ENCODE data around the gene STING1.
"Not testable (repeated sequence)": the region's sequence is repeated elsewhere in the genome, so short reads cannot be mapped to it uniquely, and the experiment has no call there.

Gene STING1

DNA sequence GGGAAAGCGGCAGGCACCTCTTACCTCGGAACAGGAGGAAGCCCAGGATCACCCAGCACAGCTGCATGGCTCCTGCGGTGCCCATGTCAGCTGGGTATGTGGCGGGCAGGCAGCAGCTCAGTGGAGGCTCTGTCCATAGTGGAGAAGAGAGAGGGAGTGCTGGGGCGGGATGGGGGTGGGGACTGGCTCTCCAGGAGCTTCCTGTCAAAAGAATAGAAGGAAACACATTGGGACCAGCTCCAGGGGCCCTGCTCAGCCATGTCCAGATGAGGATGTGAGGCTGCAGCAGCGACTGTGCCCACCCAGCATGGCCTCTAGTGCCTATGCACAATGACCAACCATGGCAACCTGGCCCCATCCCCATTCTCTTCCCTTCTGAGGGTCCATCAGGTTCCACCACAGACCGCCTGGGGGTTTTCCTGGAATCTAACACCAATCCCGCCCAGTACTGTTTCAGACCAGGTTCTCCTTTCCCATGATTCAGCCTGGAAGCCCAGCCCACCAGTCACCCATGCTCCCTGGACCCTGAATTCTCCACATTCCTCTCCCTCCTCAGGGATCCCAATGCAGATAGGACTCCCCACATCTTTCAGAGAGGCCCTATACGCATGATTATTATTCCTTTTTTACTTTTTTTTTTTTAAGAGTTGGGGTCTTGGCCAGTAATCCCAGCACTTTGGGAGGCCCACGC is 19.8 kb downstream of the STING1 start, which contains the start of gene ECSCR:
Gene ECSCR, minus strand, starts transcription at position 158 of the 691 bp plus-strand sequence. Its CDS starts 73 bp downstream, at position 85.
- no peak for DNase-seq (ENCODE audit: low read depth)

DNA sequence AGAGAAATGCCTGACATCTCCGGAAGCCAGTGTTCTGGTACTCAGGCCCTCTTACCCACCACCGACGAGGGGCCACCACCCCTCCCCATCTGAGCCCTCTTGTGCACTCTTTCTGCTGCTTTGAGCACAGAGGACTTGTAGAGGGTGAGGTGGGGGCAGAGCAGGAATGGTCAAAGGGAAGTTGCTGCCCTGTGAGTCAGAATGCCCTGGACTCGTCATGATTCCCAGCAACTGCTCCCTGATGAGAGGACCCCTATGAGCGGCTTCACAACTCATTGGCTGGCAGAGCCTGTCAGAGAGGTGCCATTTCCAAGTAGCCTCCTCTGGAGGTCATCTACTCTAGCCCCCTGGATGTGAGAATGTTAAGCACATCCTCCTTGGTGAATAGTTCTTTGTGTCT is 20.9 kb downstream of the STING1 start:
- DNase-seq (ENCODE audit: low read depth): no peak

DNA sequence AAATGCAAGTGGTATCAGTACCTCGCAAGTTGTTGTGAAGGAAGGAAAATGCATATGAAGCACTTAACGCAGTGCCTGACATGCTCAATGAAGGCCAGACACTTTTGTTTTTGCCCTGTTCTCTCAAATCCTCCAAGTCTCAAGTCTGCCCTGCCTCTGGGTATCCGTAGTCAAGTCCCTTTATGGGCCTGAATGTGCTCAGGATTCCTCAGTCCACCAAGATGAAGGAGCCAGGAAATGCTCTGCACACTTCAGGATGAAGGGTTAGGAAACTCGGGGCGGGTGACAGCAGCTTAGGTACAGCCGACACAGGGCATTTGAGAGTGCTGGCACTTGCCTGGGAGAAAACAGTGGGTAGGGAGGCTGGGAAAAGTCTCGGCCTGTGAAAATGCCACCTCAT is 21.4 kb downstream of the STING1 start:
- no peak for DNase-seq (ENCODE audit: low read depth)

DNA sequence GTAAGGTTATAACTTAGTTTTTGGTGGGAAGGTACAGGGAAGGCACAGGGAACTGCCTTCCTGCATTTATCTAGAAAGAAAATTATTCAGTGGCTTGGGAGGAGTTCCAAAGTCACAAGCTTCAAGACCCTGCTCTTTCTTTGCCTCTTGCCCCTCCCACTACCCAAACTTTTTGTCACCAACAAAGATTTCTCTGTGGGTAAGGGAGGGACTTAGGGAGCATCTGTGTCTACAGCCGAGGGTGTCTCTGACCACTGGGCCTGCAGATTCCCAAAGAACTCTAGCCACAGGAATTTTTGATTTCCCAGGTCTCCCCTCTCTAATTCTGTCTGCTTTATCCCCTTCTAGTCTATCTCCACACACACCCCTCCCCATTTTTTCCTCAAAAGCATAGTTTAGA is 22.1 kb downstream of the STING1 start:
- no peak for DNase-seq (ENCODE audit: low read depth)

DNA sequence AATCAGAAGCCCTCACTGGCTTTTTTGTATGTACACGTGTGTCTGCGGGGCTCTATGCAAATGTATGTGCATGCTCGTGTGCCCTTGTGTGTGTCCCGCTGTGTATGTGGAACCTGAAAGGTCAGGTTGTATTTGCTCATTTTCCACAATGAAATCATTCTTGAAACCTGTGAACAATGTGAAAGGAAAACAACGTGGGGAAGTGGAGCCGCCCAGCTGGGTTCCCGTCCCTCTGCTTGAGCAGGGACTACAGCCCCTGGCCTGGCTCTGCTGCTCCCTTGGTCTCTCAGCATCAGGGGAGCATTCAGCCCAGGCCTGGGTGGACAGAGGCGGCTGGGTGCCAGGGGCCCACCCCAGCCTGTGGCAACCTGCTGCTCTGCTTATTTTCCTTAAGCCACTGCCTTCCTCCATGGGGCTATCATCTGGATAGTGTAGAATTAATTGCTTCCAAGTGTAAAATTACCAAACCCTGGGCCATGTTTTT is 23.1 kb downstream of the STING1 start:
- no peak for DNase-seq (ENCODE audit: low read depth)

DNA sequence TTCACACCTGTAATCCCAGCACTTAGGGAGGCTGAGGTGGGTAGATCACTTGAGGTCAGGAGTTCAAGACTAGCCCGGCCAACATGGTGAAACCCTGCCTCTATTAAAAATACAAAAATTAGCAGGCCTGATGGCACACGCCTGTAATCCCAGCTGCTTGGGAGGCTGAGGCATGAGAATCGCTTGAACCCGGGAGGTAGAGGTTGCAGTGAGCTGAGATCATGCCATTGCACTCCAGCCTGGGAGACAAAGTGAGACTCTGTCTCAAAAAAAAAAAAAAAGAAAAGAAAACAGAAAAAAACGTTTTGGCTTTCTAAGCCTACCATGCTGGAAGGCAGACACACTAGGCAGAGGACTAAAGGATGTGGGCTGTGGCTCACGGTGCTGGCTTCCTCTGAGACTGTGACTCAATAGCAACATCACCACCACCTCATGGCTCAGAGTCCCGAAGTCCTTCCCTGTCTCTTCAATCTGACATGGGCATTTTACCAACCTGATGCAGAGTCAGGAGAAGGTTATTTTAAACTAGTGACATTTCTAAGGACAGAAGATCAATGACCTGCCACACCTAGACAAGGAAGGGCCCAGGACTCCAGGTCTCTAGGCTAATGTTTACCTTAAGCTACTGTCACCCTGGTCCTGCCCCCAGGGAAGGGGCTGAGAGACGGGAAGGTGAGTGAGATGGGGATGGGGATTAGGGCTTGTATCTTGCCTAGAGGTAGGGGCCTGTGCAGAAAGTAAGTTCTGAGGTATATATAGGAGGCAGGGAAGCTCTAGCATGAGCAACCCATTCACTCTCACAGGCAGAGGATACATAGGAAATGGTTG is 23.8 kb downstream of the STING1 start:
- DNase-seq (ENCODE audit: low read depth): peak; percentile 70

DNA sequence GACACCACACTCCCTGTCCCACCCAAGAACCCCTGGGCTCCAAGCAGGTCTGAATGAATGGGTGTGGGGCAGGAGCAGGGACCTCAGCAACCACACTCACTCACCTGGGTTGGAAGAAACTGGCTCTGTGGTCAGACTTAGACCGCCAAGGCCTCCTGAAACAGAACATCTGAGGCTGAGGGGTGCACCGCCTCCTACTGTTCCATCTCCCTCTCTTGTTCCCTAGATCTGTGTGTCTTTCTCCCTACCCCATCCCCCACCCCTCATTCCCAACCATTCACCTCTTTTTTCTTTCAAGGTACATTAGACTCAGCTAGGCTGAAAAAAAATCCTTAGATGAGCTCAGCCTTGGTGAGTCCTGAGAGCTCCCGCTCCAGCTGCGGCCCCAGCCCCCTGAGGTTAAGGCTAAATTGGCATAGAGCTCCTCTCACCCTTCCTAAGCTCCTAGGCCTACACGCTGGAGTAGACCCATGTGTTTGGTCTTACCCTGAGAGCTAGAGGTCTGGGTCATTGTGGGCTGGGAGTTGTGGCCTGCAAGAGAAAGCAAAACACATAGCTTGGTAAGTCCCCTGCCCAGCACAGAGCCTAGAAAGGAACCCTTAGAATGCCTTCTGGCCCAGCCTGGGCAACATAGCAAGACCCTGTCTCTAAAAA is 24.8 kb downstream of the STING1 start:
- DNase-seq (ENCODE audit: low read depth): no peak

DNA sequence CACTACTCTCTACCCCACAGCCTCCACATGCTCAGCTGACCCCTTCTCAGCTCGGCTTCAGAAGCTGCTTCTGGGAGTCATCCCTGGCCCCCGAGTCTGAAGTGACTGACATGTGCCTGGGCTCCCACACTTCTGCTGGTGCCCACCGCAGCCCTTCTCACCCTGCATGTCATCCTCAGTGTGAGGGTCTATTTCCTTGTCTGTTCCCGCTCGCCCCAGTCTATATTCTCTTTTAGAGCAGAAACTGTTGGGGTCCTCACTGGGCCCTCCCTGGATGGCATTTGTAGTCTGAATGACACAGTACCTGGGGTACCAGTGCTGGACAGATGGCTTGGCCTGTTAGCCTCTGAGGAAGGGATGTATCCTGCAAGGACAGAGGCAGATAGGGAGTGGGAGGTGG is 25.3 kb downstream of the STING1 start:
- DNase-seq (ENCODE audit: low read depth): no peak

DNA sequence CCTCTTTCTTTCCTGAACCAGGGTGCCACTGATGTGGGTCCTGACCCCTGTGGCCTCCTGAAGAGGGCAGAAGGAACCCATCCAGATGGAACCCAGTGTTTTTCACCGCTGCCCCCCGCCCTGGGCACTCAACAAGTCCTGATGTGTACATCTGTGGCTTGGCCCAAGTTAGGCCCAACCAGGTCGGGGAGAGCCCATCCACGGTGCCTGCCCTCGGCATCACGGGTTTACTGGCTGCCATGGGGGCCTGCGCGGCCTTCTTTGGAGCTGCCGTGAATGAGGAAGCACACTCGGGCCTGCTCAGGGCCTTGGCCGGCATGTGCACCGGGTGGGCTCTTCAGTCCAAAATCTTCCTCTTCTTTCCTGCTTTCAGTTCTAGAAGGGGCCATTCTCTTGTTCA is 25.8 kb downstream of the STING1 start:
- DNase-seq (ENCODE audit: low read depth): no peak

DNA sequence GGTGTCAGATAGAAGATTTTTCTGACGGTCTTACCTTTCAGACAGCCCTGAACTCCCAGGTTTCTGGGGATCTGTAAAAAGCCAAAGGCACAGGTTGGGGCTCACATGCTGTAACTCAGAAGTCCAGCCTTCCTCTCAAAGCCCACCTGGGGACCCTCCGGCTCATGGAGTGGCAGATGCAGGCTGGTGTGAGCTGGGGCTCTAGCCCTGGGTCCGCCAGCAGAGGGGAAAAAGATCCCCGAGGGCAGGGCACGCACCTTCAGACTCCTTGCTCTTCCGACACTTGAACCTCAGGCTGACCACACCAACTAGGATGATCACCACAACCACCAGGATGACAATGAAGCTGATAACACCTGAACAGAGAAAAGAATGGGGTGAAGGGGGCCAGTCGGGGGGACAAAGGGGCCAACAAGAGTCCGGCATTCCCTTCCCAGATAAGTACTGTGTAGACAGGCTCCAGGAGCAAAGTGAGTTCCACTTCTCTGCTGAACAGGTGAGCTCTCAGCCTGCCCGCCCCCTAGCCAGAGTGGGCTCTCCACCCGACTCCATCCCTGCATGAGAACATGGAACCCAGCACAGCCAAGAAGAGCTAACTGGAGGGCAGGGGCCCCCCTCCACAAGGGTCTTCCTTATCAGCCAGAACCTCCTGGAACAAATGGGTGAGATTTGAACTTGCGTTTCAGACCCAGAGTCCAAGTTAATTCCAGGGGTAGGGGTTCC is 27.8 kb downstream of the STING1 start:
- no peak for DNase-seq (ENCODE audit: low read depth)

DNA sequence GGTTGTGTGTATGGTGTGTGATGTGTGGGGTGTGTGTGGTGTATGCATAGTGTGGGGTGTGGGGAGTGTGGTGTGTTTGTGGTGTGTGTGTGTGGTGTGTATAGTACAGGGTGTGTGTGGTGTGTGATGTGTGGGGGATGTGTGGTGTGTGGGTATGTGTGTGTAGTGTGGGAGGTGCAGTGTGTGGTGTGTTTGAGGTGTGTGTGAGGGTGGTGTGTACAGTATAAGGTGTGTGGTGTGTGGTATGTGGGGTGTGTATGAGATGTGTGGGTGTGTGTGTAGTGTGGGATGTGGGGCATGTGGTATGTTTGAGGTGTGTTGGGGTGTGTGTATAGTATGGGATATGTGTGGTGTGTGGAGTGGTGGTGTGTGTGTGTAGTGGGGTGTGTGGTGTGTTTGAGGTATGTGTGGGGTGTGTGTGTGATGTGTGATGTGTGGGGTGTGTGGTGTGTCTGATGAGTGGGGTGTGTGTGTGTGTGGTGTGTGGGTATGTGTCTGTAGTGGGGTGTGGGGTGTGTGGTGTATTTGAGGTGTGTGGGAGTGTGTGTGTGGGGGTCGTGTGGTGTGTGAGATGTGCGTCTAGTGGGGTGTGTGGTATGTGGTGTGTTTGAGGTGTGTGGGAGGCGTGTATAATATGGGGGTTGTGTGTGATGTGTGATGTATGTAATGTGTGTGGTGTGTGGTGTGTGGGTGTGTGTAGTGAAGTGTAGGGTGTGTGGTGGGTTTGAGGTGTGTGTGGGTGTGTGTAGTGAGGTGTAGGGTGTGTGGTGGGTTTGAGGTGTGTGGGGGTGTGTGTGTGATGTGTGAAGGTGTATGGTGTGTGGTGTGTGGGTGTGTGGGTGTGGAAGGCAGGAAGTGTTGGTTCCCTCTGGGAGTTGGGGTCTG is 28.6 kb downstream of the STING1 start:
- DNase-seq (ENCODE audit: low read depth): no peak

DNA sequence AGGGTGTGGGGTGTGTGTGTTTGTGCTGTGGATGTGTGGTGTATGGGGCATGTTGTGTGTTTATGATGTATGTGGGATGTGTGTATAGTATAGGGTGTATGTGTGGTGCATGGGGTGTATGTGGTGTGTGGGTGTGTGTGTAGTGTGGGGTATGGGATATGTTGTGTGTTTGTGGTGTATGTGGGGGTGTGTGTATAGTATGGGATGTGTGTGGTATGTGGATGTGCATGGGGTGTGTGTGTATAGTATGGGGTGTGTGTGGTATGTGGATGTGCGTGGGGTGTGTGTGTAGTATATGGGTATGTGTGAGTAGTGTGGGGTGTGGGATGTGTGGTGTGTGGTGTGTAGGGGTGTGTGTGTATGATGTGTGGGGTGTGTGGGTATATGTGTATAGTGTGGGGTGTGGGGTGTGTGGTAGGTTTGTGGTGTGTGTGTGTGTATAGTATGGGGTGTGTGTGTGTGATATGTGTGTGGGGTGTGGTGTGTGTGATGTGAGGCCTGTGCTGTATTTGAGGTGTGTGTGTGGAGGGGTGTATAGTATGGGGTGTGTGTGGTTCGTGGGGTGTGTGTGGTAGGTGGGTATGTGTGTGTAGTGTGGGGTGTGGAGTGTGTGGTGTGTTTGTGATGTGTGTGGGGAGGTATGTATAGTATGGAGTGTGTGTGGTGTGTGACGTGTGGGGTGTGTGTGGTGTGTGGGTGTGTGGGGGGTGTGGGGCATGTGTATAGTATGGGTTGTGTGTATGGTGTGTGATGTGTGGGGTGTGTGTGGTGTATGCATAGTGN is 30.5 kb downstream of the STING1 start:
- DNase-seq (ENCODE audit: low read depth): no peak

DNA sequence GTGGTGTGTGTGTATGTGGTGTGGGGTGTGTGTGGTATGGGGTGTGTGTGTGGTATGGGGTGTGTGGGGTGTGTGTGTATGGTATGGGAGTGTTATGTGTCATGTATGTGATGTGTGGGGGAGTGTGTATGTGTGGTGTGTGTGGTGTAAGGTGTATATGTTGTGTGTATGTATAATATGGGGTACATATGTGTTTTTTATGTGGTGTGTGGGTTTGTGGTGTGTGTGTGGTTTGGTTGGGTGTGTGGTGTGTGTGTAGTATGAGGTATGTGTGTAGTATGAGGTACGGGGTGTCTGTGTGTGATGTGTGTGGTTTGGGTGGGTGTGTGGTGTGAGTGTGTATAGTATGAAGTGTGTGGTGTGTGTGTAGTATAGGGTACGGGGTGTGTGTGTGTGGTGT is 31.4 kb downstream of the STING1 start:
- no peak for DNase-seq (ENCODE audit: low read depth)

DNA sequence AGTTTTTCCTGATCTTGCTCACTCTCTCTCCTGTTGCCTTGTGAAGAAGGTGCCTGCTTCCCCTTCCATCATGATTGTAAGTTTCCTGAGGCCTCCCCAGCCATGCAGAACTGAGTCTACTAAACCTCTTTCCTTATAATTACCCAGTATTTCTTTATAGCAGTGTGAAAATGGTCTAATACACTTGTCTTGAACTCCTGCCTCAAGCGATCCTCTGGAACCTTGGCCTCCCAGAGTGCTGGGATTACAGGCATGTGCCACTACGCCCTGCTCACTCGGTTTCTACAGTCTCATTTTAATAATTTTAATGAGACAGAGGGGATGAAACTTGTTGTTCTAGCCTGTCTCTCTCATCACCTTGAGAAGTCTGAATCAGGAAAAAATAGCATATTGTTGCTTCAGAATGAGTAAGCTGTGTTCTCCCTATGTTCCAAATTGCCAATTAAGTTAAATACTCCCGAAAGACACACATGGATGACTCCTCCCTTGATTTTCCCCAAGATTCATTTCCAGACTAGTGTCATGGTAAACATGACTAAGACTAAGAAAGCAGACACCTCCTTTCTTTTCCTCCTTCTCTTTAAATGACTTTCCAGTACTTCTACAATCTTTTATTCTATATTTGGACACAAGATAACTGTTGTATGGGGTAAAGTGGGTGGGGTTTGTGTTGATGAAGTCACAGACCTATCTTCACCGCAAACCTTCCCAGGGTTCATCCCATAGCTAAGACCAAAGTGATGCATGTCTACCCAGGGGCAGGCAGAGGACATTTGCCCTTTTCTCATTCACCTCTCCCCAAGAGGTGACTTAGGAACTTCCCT is 35.4 kb downstream of the STING1 start:
- no peak for DNase-seq (ENCODE audit: low read depth)

DNA sequence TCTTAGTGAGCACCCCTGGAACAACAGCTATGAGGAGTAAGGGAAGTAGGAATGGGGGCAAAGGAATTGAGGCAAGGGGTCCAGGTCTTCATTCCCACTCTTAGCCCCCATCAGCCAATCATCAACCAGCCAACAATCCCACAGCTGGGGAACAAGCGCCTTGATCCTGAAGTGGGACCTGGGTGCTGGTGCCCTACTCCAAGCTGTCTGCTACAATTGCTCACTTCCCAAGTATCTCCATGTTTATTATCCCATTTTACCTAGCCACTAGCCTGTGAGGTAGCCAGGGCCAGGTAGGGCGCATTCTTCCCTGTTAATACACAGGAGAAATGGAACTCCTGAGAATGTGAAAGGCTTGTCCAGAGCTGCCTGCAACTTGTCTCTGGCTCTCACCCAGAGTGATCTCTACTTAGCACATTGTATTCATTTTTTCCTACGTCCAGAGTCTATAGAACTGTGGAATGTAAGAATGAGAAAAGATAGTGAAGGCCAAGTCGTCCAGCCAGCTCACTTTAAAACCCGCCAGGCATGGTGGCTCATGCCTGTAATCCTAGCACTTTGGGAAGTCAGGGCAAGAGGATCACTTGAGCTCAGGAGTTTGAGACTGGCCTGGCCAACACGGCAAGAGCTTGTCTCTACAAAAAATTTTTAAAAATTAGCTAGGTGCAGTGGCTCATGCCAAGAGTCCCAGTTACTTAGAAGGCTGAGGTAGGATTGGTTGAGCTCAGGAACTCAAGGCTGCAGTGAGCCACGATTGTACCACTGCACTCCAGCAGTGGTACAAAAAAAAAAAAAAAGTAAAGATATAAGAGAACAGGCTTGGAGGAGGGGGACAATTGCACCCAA is 37.0 kb downstream of the STING1 start:
- DNase-seq (ENCODE audit: low read depth): no peak

DNA sequence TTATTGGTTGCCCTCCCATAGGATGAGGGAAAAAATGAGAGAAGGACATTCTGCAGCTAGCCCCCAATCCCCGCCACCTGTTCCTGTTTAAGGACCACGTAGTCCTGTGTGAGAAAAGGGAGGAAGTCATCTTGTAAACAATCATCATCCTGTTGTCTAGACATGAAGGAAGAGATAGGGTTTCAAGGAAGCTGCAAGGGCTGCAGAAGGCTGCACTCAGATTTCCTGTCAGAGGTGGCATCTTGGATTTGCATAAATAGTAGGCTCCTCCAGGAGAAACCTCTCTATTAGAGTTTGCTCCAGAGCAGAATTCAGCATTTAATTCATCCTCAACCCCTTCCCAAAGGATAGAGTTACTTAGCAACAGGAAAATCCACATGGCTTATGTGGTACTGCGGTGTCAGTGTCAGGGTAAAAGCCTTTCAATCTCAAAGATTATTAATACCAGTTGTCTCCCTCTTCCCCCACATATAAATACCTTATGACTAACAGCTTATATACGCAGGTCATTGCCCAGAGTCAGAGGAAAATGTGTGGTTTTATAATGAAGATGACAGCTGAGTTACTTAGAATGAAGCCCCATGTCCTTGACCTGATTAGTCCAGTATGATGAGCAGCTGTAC is 38.6 kb downstream of the STING1 start:
- DNase-seq (ENCODE audit: low read depth): no peak

DNA sequence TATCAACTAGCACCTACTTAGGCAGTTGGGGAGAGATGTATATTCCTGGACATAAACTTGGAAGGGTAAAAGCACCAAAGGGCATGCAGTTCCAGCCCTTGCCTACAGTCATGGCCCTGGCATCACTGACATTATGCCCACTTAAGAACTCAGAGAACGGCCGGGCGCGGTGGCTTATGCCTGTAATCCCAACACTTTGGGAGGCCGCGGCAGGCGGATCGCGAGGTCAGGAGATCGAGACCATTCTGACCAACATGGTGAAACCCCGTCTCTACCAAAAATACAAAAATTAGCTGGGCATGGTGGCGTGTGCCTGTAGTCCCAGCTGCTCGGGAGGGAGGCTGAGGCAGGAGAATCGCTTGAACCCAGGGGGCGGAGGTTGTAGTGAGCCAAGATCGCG is 42.1 kb downstream of the STING1 start:
- DNase-seq (ENCODE audit: low read depth): not testable (repeated sequence)

All from activated T-helper 9 cell treated with anti-CD3 and anti-CD28 coated beads, Interleukin-2, amount 50 U/mL, for 16 hours (primary cell).